ENCODE data around the gene DHRSX. TPM values are rescaled to one million over a fixed set of nuclear protein-coding genes. Genes with fewer than 3 reads are reported as not detected.

Gene DHRSX
- total and polyA plus RNA-seq, 9 of the 15 experiments (the other 6 are each of a cell fraction or from before 2014, with no cell fraction given), result 0.59 to 11.0 (median 6.2) TPM

DNA sequence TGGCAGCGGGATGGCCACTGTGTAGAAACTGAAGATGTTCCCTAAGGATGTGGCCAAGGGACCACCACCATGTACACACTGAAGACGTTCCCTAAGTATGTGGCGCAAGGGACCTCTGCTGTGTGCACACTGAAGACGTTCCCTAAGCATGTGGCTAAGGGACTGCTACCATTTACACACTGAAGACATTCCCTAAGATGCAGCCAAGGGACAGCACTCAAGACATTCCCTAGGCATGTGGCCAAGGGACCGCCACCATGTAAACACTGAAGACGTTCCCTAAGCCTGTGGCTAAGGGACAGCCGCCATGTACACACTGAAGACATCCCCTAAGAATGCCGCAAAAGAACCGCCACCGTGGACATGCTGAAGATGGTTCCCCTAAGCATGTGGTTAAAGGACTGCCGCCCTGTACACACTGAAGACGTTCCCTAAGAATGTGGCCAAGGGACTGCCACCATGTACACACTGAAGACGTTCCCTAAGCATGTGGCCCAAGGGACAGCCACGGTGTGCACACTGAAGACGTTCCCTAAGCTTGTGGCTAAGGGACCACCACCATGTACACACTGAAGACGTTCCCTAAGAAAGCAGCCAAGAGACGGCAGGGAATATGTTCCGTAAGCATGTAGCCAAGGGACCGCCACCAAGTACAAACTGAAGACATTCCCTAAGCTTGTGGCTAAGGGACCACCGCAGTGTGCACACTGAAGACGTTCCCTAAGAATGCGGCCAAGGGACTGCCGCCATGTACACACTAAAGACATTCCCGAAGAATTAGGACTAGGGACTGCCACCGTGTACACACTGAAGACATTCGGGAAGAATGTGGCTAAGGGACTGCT, 43.3 kb downstream of the DHRSX start (continued):
- TF ChIP-seq AFF4 (CRISPR knock-in tag; IDR thresholded peaks at IDR 0.05), result peak; percentile 68; the same call in 1 of the 2 replicates
- peak; percentile 52; the same call in 1 of the 2 replicates for TF ChIP-seq CBX1 (IDR thresholded peaks at IDR 0.05; ENCODE audit: low read depth)
- peak; percentile 23; the same call in 1 of the 2 replicates for TF ChIP-seq FOXJ2 (tag; IDR thresholded peaks at IDR 0.05)
- TF ChIP-seq JUND (IDR thresholded peaks at IDR 0.05; ENCODE audit: borderline replicate concordance, low read depth, low read length), result peak; percentile 54
- no peak; the same call in 1 of the 3 replicates for TF ChIP-seq JUND (tag; IDR thresholded peaks at IDR 0.05; ENCODE audit: borderline replicate concordance, low read depth, low read length)
- no peak for TF ChIP-seq ZNF780A (CRISPR knock-in tag; IDR thresholded peaks at IDR 0.05)
- peak in 1 of 2 experiments; percentile 100 for TF ChIP-seq NCOA2 (IDR thresholded peaks at IDR 0.05; ENCODE audit: partially characterized antibody in 2 of 2)
- no peak for TF ChIP-seq ZNF551 (CRISPR knock-in tag; IDR thresholded peaks at IDR 0.05)
- peak; percentile 67; the same call in 1 of the 2 replicates for TF ChIP-seq CTBP1 (IDR thresholded peaks at IDR 0.05; ENCODE audit: borderline replicate concordance)
- TF ChIP-seq ZNF197 (CRISPR knock-in tag; IDR thresholded peaks at IDR 0.05; ENCODE audit: low read depth), result 0 out of 2 replicates have a peak, but pooled peaks have one; percentile 56
- TF ChIP-seq EZH2 (IDR thresholded peaks at IDR 0.05; ENCODE audit: borderline replicate concordance, low read depth, low read length), result peak; percentile 100
- no peak for TF ChIP-seq PCBP2 (IDR thresholded peaks at IDR 0.05; ENCODE audit: low read depth, low read length, poor library complexity, severe bottlenecking)
- TF ChIP-seq ZNF217 (CRISPR knock-in tag; IDR thresholded peaks at IDR 0.05), result no peak
- TF ChIP-seq NFIX (CRISPR knock-in tag; IDR thresholded peaks at IDR 0.05; ENCODE audit: low read depth), result peak; percentile 88
- TF ChIP-seq PHF20 (IDR thresholded peaks at IDR 0.05; ENCODE audit: partially characterized antibody), result peak; percentile 29
- peak; percentile 13; the same call in 1 of the 2 replicates for TF ChIP-seq XRCC5 (IDR thresholded peaks at IDR 0.05; ENCODE audit: low read depth, low read length)
- no peak for TF ChIP-seq RBM34 (IDR thresholded peaks at IDR 0.05; ENCODE audit: borderline replicate concordance, insufficient read depth, low read length)
- TF ChIP-seq MYNN (IDR thresholded peaks at IDR 0.05), result peak; percentile 39; the same call in 1 of the 2 replicates
- TF ChIP-seq MYNN (CRISPR knock-in tag; IDR thresholded peaks at IDR 0.05), result no peak
- no peak for TF ChIP-seq MBD1 (CRISPR knock-in tag; IDR thresholded peaks at IDR 0.05)
- peak; percentile 67 for TF ChIP-seq GABPB1 (CRISPR knock-in tag; IDR thresholded peaks at IDR 0.05)
- TF ChIP-seq ZNF212 (CRISPR knock-in tag; IDR thresholded peaks at IDR 0.05), result no peak
- 0 out of 4 replicates have a peak, but pooled peaks of 1 of the 2 experiments have one; percentile 32 for TF ChIP-seq NONO (IDR thresholded peaks at IDR 0.05; ENCODE audit: low read depth in 2 of 2, low read length in 1 of 2)
- TF ChIP-seq EP300 (IDR thresholded peaks at IDR 0.05; ENCODE audit: low read length), result 0 out of 2 replicates have a peak, but pooled peaks have one; percentile 8
